H1 (cell line): ENCODE measurements around the gene WSCD1. TPM values are rescaled to one million over a fixed set of nuclear protein-coding genes. Genes with fewer than 3 reads are reported as not detected.

Experiments used
- BACH1 ChIP-seq: IDR thresholded peaks from 2 replicates; pipeline ENCODE4 v1.6.1; 2012; ENCODE audit warnings: low read length, improper control_type of control experiment
- BRCA1 ChIP-seq: IDR thresholded peaks from 2 replicates; pipeline ENCODE4 v1.6.1; 2012; ENCODE audit warnings: low read depth, low read length, improper control_type of control experiment
- E2F6 ChIP-seq: IDR thresholded peaks from 2 replicates; pipeline ENCODE4 v1.6.1; 2012; ENCODE audit warnings: inconsistent platforms
- NANOG ChIP-seq: IDR thresholded peaks from 2 replicates; pipeline ENCODE4 v1.6.1; 2011; ENCODE audit warnings: low read length, low read depth, mild to moderate bottlenecking, inconsistent platforms; ENCODE audit not compliant: insufficient read depth, poor library complexity, severe bottlenecking
- RNF2 ChIP-seq: fragments of 200-900, 300-1000 bp; sonication (generic); IDR thresholded peaks from 2 replicates; pipeline ENCODE4 v1.7.1; 2016; ENCODE audit warnings: borderline replicate concordance, low read depth, mild to moderate bottlenecking, antibody characterized with exemption, low read length; ENCODE audit not compliant: poor library complexity, severe bottlenecking; ENCODE audit errors: missing control alignments
- SP1 ChIP-seq: IDR thresholded peaks from 2 replicates; pipeline ENCODE4 v1.6.1; 2011; ENCODE audit warnings: low read depth, low read length
- SUZ12 ChIP-seq: fragments of 200-600 bp; sonication (generic); IDR thresholded peaks from 2 replicates; pipeline ENCODE4 v1.6.1; 2012; ENCODE audit warnings: mild to moderate bottlenecking, inconsistent platforms, low read length, moderate library complexity, mixed read lengths
- polyA plus RNA-seq, 7 experiments: library from polyadenylated mRNA; depleted of rRNA in 3 of 7; stranded (reverse) in 5 of 7; unstranded in 2 of 7; fragments of >200 nt in 5 of 7; fragments of 200-250 nt in 2 of 7; gene quantifications; 1 replicate in 5 of 7; 2 replicates in 1 of 7; 4 replicates in 1 of 7; pipeline versions ENCODE4 v1.2.1 to v1.2.3, GENCODE V29; 2011 to 2013; ENCODE audit warnings: missing spikeins in 2 of 7, mixed read lengths in 2 of 7
- total RNA-seq: library from RNA; stranded (reverse); fragmentation: NEBNext Ultra II Directional; extraction: Animal tissue kit (Norgen Biotek cat#: 25700); gene quantifications from 2 replicates; pipeline ENCODE4 v1.2.1, GENCODE V29; 2021

WSCD1 gene
- total and polyA plus RNA-seq, 2 of the 8 experiments (the other 6 are each of a cell fraction or from before 2014, with no cell fraction given): 21.9 to 39.0 TPM

- TF ChIP-seq BRCA1 (no peak), RNF2 (no peak), NANOG (no peak), SUZ12 (no peak), BACH1 (no peak), E2F6 (no peak), SP1 (no peak)
These were observed 26.2 kb downstream of the WSCD1 start (continued) for GRCh38 chr17:6096201-6097004.
